BE2C (cell line): ENCODE measurements around the gene GABBR2.

Experiments
- DNase-seq: peaks from one replicate; pipeline ENCODE4 v3.0.0-alpha.2; 2020
- H3K27me3 ChIP-seq: fragments of 250-450 bp; sonication (Bioruptor Pico); 2 replicates; pipeline ENCODE4 v1.5.1; 2020; ENCODE audit warnings: mild to moderate bottlenecking
- H3K36me3 ChIP-seq: fragments of 250-450 bp; sonication (Bioruptor Pico); 2 replicates; pipeline ENCODE4 v1.5.1; 2020; ENCODE audit warnings: mild to moderate bottlenecking
- H3K4me1 ChIP-seq: fragments of 250-450 bp; sonication (Bioruptor Pico); 2 replicates; pipeline ENCODE4 v1.5.1; 2020
- H3K4me3 ChIP-seq: 2 replicates; pipeline ENCODE4 v1.5.1; 2011; ENCODE audit warnings: low read depth, low read length
- H3K9me3 ChIP-seq: fragments of 250-450 bp; sonication (Bioruptor Pico); 2 replicates; pipeline ENCODE4 v1.5.1; 2020
- CTCF ChIP-seq: IDR thresholded peaks from 2 replicates; pipeline ENCODE4 v1.5.1; 2012; ENCODE audit warnings: mild to moderate bottlenecking, low read depth, low read length

GABBR2 gene

GRCh38 chr9:98577446-98577845 lies 131.3 kb downstream of the GABBR2 start:
- Histone ChIP-seq H3K9me3 (no peaks in the 10 kb centered on the region), H3K4me1 (no peaks in the 10 kb centered on the region), H3K27me3 (peaks cover 17% of the 10 kb centered on the region), H3K36me3 (no peaks in the 10 kb centered on the region), H3K4me3 (no peak overlapping the region)
- no peak for TF ChIP-seq CTCF
- no peak for DNase-seq

GRCh38 chr9:98576859-98577258 lies 131.9 kb downstream of the GABBR2 start:
- no peak overlapping the region for H3K4me3 ChIP-seq
- no peak for DNase-seq
- no peaks in the 10 kb centered on the region for H3K4me1 ChIP-seq
- peaks cover 17% of the 10 kb centered on the region for H3K27me3 ChIP-seq
- H3K36me3 ChIP-seq: no peaks in the 10 kb centered on the region
- H3K9me3 ChIP-seq: no peaks in the 10 kb centered on the region
- TF ChIP-seq CTCF: no peak

GRCh38 chr9:98576354-98576753 lies 132.4 kb downstream of the GABBR2 start:
- Histone ChIP-seq H3K4me3 (no peak overlapping the region), H3K27me3 (peaks cover 17% of the 10 kb centered on the region), H3K9me3 (no peaks in the 10 kb centered on the region), H3K4me1 (no peaks in the 10 kb centered on the region), H3K36me3 (no peaks in the 10 kb centered on the region)
- DNase-seq: no peak
- TF ChIP-seq CTCF: no peak

GRCh38 chr9:98575379-98576346 lies 133.1 kb downstream of the GABBR2 start:
- no peaks in the 10 kb centered on the region for H3K4me1 ChIP-seq
- no peak for DNase-seq

GRCh38 chr9:98573749-98574278 lies 134.9 kb downstream of the GABBR2 start:
- Histone ChIP-seq H3K36me3 (no peaks in the 10 kb centered on the region), H3K4me1 (no peaks in the 10 kb centered on the region), H3K9me3 (no peaks in the 10 kb centered on the region), H3K4me3 (no peak overlapping the region), H3K27me3 (no peaks in the 10 kb centered on the region)
- DNase-seq: no peak
- TF ChIP-seq CTCF: no peak

More at GRCh38 chr9:98575379-98576346, 133.1 kb downstream of the GABBR2 start:
- peaks cover 15% of the 10 kb centered on the region for H3K27me3 ChIP-seq
- no peak overlapping the region for H3K4me3 ChIP-seq
- H3K9me3 ChIP-seq: no peaks in the 10 kb centered on the region
- TF ChIP-seq CTCF: no peak
- no peaks in the 10 kb centered on the region for H3K36me3 ChIP-seq

- H3K4me1 ChIP-seq: no peaks in the 10 kb centered on the region
- no peaks in the 10 kb centered on the region for H3K9me3 ChIP-seq
- TF ChIP-seq CTCF: no peak
- no peak overlapping the region for H3K4me3 ChIP-seq
- no peak for DNase-seq
- H3K27me3 ChIP-seq: peaks cover 5% of the 10 kb centered on the region; the same call in 1 of the 2 replicates
- H3K36me3 ChIP-seq: no peaks in the 10 kb centered on the region
These were observed 135.9 kb downstream of the GABBR2 start for GRCh38 chr9:98572796-98573195.
